ENCODE measurements around the gene SIGLEC10. TPM values are rescaled to one million over a fixed set of nuclear protein-coding genes. Genes with fewer than 3 reads are reported as not detected.

SIGLEC10 gene
- total and polyA plus RNA-seq, 9 of the 15 experiments (the other 6 are each of a cell fraction or from before 2014, with no cell fraction given): 0.10 to 1.8 (median 0.82) TPM

DNA sequence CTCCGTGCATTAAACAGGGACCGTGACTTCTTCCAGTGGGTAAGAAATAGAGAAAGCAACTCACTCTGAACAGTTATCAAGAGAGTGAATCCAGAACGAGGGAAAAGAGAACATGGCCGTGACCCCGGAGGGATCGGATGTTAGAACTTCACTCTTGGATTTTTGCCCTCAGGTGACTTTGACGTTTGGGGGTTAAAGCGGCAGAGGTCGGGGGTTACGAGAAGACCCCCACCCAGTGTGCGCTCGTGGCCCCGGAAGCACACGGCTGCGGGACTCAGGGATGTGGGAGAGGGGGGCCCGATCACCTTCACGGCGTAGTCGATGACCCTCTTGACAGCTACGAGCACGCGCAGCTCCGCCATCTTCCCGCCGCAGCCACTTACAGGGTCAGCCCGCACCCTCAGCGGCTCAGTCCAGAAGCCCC lies 51.5 kb downstream of the SIGLEC10 start, which contains the start of gene ETFB (continued):
- TF ChIP-seq RAD21 (CRISPR knock-in tag; conservative IDR thresholded peaks at IDR 0.05 in 1 of 2, IDR thresholded peaks at IDR 0.05 in 1 of 2) (0 out of 4 replicates have a peak, but pooled peaks of 1 of the 2 experiments have one; percentile 4), NONO (IDR thresholded peaks at IDR 0.05; ENCODE audit: low read depth in 2 of 2, low read length in 1 of 2) (peak in 1 of 2 experiments; percentile 26; a peak in 1 of 4 replicates), RBFOX2 (IDR thresholded peaks at IDR 0.05; ENCODE audit: low read depth, low read length) (peak; percentile 76), POLR2H (tag; IDR thresholded peaks at IDR 0.05; ENCODE audit: low read depth) (peak; percentile 76; the same call in 1 of the 2 replicates), FOXJ2 (tag; IDR thresholded peaks at IDR 0.05) (no peak), ZNF764 (CRISPR knock-in tag; IDR thresholded peaks at IDR 0.05; ENCODE audit: low read depth) (no peak), L3MBTL2 (IDR thresholded peaks at IDR 0.05) (peak; percentile 68), POLR2G (IDR thresholded peaks at IDR 0.05; ENCODE audit: low read depth, low read length) (peak; percentile 88), TSC22D4 (tag; IDR thresholded peaks at IDR 0.05) (no peak), EP400 (IDR thresholded peaks at IDR 0.05) (peak; percentile 74), SMARCC2 (IDR thresholded peaks at IDR 0.05; ENCODE audit: low read depth) (no peak), ZNF395 (CRISPR knock-in tag; IDR thresholded peaks at IDR 0.05) (peak; percentile 63; the same call in 1 of the 2 replicates), TFAP4 (CRISPR knock-in tag; IDR thresholded peaks at IDR 0.05; ENCODE audit: borderline replicate concordance) (peak; percentile 26; the same call in 1 of the 2 replicates), FOXM1 (IDR thresholded peaks at IDR 0.05; ENCODE audit: low read depth) (no peak), FOXM1 (CRISPR knock-in tag; IDR thresholded peaks at IDR 0.05; ENCODE audit: low read depth) (no peak), GABPB1 (CRISPR knock-in tag; IDR thresholded peaks at IDR 0.05) (0 out of 2 replicates have a peak, but pooled peaks have one; percentile 62), HDAC1 (IDR thresholded peaks at IDR 0.05) (peak in 1 of 2 experiments; percentile 51; a peak in 2 of 4 replicates), KAT7 (CRISPR knock-in tag; IDR thresholded peaks at IDR 0.05; ENCODE audit: borderline replicate concordance) (0 out of 2 replicates have a peak, but pooled peaks have one; percentile 73)
- TF ChIP-seq, protein P1, sequence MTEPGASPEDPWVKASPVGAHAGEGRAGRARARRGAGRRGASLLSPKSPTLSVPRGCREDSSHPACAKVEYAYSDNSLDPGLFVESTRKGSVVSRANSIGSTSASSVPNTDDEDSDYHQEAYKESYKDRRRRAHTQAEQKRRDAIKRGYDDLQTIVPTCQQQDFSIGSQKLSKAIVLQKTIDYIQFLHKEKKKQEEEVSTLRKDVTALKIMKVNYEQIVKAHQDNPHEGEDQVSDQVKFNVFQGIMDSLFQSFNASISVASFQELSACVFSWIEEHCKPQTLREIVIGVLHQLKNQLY (CRISPR knock-in tag; conservative IDR thresholded peaks at IDR 0.05): no peak
- TF ChIP-seq, protein P2, sequence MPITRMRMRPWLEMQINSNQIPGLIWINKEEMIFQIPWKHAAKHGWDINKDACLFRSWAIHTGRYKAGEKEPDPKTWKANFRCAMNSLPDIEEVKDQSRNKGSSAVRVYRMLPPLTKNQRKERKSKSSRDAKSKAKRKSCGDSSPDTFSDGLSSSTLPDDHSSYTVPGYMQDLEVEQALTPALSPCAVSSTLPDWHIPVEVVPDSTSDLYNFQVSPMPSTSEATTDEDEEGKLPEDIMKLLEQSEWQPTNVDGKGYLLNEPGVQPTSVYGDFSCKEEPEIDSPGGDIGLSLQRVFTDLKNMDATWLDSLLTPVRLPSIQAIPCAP (CRISPR knock-in tag; IDR thresholded peaks at IDR 0.05; ENCODE audit: borderline replicate concordance): no peak
- TF ChIP-seq, protein P3, sequence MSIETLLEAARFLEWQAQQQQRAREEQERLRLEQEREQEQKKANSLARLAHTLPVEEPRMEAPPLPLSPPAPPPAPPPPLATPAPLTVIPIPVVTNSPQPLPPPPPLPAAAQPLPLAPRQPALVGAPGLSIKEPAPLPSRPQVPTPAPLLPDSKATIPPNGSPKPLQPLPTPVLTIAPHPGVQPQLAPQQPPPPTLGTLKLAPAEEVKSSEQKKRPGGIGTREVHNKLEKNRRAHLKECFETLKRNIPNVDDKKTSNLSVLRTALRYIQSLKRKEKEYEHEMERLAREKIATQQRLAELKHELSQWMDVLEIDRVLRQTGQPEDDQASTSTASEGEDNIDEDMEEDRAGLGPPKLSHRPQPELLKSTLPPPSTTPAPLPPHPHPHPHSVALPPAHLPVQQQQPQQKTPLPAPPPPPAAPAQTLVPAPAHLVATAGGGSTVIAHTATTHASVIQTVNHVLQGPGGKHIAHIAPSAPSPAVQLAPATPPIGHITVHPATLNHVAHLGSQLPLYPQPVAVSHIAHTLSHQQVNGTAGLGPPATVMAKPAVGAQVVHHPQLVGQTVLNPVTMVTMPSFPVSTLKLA (conservative IDR thresholded peaks at IDR 0.05): peak; percentile 47 to 63; a peak in 3 of 4 replicates

All from K562 (cell line).